Muscle layer of duodenum (tissue), 2 donors: ENCODE results near the gene THRB.

ENCODE experiments used
- H3K27ac ChIP-seq: one replicate; pipeline ENCODE4 v1.7.0; 2013; ENCODE audit warnings: mild to moderate bottlenecking, low read length
- H3K27me3 ChIP-seq: one replicate; pipeline ENCODE4 v1.7.0; 2013; ENCODE audit warnings: low read depth, mild to moderate bottlenecking, control low read depth, low read length
- H3K36me3 ChIP-seq, 2 donors: one replicate each; pipeline ENCODE4 v1.7.0; 2013; ENCODE audit warnings: low read length in 2 of 2, control low read depth in 1 of 2, mild to moderate bottlenecking in 1 of 2; ENCODE audit not compliant: insufficient read depth in 2 of 2, control insufficient read depth in 1 of 2
- H3K4me1 ChIP-seq, 2 donors: one replicate each; pipeline ENCODE4 v1.7.0; 2013; ENCODE audit warnings: low read length in 2 of 2, mild to moderate bottlenecking in 2 of 2, control low read depth in 1 of 2, moderate library complexity in 1 of 2; ENCODE audit not compliant: insufficient read depth in 2 of 2, control insufficient read depth in 1 of 2
- H3K4me3 ChIP-seq, 2 donors: one replicate each; pipeline ENCODE4 v1.7.0; 2013; ENCODE audit warnings: low read length in 2 of 2, low read depth in 1 of 2, mild to moderate bottlenecking in 1 of 2
- H3K9me3 ChIP-seq, 2 donors: one replicate each; pipeline ENCODE4 v1.7.0; 2013; ENCODE audit warnings: low read length in 2 of 2, control low read depth in 1 of 2, mild to moderate bottlenecking in 1 of 2; ENCODE audit not compliant: control insufficient read depth in 1 of 2
- donor health status: healthy.

The THRB gene

DNA sequence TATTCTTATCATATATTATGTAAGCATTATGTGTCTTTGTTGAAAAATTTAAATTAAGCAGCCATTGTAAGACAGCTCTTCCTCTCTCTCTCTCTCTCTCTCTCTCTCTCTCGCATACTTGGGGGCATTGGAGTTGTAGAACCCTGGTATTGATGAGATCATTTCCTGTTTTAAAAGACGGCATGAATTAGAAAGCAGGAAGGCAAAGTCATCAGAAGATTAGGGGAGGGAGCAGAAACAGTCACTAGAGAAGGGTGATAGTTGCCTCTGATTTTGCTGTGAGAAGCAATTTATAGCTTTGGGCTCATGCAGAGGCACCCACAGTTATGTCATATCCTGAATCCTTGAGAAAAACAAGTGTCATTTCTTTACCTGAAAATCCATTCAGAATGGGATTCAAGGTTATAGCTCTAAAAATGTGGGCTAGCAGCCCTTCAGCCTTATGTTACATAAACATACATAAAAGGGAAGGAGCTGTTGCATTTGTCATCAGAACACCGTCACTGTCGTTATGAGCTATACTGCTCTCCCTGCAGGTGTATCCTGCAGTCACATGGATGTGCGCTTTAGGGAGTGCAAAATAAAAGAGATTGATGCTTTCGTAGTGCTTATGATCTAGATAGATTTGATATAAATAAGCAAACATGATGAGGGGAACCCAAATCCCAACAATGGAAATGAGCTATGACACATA, 335.7 kb downstream of the THRB start:
- H3K36me3 ChIP-seq: no peaks in the 10 kb centered on the region
- H3K4me3 ChIP-seq: no peak overlapping the region
- H3K4me1 ChIP-seq: no peaks in the 10 kb centered on the region
- H3K9me3 ChIP-seq: no peaks in the 10 kb centered on the region
- no peaks in the 10 kb centered on the region for H3K27me3 ChIP-seq
- no peak overlapping the region for H3K27ac ChIP-seq

DNA sequence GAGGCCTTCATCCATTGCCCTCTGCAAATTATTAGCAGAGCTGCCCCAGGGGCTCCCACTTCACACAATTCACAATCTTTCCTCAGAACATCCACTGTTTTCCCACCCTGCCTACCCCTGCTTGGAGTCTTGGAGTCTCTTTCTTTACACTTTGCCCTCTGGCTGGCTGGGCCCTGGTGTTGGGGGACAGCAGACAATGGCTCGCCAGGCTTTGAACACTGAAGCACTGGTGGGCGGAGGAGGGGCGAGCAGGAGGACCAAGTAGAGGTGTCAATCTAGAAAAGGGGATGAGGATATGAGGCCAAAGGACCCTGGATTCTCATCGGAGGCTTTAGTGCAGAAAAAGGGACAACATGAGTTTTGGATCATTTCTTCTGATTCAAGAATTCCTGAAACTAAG, 337.5 kb downstream of the THRB start:
- Histone ChIP-seq H3K27me3 (no peaks in the 10 kb centered on the region), H3K4me3 (no peak overlapping the region), H3K36me3 (no peaks in the 10 kb centered on the region), H3K27ac (no peak overlapping the region), H3K9me3 (no peaks in the 10 kb centered on the region), H3K4me1 (no peaks in the 10 kb centered on the region)

DNA sequence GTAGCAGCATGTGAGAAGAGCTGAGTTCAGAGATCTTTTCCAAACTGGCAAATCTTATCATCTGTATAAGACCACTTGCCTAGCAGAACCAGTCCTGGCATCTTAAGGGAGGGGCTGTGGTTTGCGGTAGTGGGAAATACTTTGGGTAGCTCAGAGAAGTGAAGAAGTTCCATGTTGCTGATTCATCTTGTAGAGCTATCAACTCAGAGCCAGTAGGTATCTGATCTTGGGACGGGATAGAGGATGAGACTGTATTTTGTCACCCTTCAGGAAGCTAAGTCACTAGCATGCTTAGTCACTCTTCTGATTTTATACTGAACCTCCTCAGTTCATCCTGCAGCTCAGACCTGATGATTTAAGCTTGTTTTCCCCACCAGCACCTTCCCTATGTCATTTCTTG, 338.2 kb downstream of the THRB start:
- Histone ChIP-seq H3K27ac (no peak overlapping the region), H3K27me3 (no peaks in the 10 kb centered on the region), H3K36me3 (no peaks in the 10 kb centered on the region), H3K4me1 (no peaks in the 10 kb centered on the region), H3K9me3 (no peaks in the 10 kb centered on the region), H3K4me3 (no peak overlapping the region)

DNA sequence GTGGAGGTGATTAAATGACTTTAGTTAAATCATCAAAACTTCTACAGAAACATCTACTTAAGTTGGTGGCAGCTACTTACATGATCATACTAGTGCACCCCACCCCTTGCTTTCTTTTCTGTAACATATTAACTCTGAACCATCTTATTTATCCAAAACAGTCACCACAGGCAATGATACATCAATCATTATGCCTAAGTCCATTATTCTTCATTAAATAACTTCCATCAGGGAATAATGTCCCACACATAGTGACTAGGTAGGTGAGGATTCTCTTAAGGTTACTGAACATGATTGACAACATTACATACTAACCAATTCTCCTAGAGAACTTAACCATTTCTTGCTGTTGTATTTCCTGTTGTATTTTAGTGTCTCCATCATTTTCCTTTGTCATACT, 339.4 kb downstream of the THRB start:
- no peaks in the 10 kb centered on the region for H3K27me3 ChIP-seq
- H3K27ac ChIP-seq: no peak overlapping the region
- H3K36me3 ChIP-seq: no peaks in the 10 kb centered on the region
- no peak overlapping the region for H3K4me3 ChIP-seq
- no peaks in the 10 kb centered on the region for H3K9me3 ChIP-seq
- no peaks in the 10 kb centered on the region for H3K4me1 ChIP-seq

DNA sequence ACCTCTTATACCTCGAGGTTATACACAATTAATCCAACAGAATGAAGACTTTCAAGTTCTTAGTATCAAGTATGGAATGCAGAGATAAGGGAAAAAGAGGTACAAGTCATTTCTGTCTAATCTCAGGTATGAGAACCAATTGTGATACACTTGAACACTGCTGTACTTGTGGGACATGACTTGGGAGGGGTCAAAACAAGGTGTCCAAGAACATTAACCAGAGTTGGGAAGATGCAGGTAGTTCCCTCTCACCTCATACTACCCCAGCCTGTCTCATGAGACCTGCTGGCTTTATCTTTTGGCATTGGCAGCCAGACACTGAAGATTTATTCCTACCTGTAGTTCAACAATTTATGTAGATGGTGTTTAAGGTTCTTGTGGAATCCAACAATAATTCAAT, 339.9 kb downstream of the THRB start:
- Histone ChIP-seq H3K4me1 (no peaks in the 10 kb centered on the region), H3K27me3 (no peaks in the 10 kb centered on the region), H3K27ac (no peak overlapping the region), H3K36me3 (no peaks in the 10 kb centered on the region), H3K9me3 (no peaks in the 10 kb centered on the region), H3K4me3 (no peak overlapping the region)

DNA sequence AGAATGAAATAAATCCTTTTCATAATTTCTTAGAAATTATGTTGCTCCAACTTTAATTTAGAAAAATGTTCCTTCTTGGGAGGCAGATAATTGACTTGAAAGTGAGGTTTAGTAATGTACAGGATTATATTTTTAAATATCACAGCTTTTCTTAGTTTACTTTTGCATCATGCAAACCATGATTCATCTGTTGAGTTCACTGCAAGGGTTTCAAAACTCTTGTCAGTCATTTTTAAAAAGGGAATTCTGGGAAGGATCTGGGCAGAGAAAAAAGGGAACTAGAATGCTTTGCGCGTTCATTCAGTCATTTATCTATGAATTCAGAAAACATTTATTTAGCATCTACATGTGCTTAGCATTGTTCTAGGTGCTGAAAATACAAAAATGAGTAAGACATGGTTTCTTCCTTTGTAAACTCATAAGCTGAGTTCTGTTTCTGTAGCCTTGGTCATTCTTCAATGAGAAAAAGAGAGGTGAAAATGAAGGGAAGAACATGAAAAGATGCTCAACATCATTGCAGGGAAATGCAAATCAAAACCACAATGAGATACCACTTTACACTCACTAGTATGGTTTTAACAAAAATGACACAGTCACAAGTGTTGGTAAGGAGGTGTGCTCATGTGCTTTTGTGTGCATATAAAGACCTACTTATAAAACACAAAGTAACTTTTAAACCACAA, 340.5 kb downstream of the THRB start:
- Histone ChIP-seq H3K27me3 (no peaks in the 10 kb centered on the region), H3K4me3 (no peak overlapping the region), H3K27ac (no peak overlapping the region), H3K9me3 (no peaks in the 10 kb centered on the region), H3K4me1 (no peaks in the 10 kb centered on the region), H3K36me3 (no peaks in the 10 kb centered on the region)

DNA sequence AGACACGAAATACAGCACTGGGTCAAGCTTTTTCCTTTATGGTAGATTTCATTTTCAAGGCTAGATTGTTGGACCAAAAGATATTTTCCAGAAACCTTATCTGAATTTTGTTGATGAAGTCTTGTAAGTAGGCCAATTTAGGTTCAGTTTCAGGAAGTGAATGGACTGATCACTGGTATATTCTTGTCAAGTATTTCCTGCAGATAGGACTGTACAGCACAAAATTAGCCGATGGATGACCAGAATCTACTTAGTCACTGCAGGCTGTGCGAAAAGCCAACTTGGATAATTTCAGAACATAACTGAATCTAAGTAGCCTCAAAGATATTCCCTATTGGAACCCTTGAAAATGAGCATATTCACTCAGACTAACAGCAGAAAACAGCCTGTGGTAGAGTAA, 343.1 kb downstream of the THRB start:
- Histone ChIP-seq H3K27me3 (no peaks in the 10 kb centered on the region), H3K9me3 (no peaks in the 10 kb centered on the region), H3K4me3 (no peak overlapping the region), H3K27ac (no peak overlapping the region), H3K36me3 (no peaks in the 10 kb centered on the region), H3K4me1 (no peaks in the 10 kb centered on the region)

DNA sequence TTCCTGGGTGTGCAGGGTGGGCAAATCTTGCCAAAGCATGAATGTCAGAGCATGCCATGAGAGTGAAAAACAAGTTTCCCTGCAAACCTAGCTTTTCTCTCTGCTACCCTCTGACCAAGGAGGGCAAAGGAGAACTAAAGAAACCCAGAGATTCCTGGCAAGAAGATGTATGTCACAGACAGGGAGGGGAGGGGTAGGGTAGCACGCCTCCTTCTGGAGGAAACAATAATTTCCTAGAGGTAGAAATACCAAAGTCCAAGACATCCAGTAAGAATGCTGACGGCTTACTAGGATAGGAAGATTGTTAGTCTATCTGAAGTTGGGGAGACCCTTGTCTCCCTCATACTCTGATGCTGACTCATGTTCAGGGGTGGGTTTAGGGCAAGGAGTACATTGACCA, 345.6 kb downstream of the THRB start:
- Histone ChIP-seq H3K4me3 (no peak overlapping the region), H3K9me3 (no peaks in the 10 kb centered on the region), H3K36me3 (no peaks in the 10 kb centered on the region), H3K27me3 (no peaks in the 10 kb centered on the region), H3K27ac (no peak overlapping the region), H3K4me1 (peaks cover 5 to 6% of the 10 kb centered on the region in 2 donors)

DNA sequence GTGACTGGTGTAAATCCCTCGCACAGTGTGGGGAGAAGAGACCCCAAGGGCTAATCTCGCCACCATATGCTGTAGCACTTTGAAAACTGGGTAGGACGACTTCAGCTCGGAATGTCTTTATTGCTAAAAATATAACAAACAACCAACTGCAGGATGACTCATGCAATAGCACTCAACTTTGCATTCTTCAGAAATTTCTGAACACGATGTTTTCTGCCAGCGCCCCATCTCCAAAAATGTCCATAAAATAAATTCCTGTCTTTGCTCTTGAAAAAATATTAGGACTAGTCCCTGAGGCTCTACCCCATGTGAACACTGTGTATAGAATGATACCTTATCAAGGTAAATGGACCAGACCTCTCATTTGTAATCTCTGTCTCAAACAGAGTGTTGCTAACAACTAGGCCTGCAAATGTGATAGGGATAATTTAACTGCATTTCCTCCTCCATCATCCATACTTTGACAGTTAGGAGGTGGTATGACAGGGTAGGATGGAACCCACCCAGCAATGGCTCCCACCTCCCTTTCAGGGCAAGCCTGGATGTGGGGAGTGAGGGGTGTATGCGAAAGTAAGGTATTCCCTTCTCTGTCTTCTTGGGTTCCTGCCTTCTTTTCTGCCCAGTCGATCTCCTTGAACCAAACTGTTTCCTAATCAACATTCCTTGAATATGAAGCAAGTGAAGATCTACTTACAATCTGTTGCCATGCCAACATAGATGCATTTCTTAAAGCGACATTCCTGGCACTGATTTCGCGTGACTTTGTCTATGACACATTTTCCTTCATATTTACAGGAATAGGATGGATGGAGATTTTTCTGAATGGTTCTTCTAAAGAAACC, 348.4 kb downstream of the THRB start:
- Histone ChIP-seq H3K36me3 (peaks cover 6 to 8% of the 10 kb centered on the region in 2 donors), H3K27me3 (no peaks in the 10 kb centered on the region), H3K4me3 (no peak overlapping the region), H3K9me3 (no peaks in the 10 kb centered on the region), H3K4me1 (peaks cover 5 to 6% of the 10 kb centered on the region in 2 donors), H3K27ac (peak overlapping the region; percentile 43)

DNA sequence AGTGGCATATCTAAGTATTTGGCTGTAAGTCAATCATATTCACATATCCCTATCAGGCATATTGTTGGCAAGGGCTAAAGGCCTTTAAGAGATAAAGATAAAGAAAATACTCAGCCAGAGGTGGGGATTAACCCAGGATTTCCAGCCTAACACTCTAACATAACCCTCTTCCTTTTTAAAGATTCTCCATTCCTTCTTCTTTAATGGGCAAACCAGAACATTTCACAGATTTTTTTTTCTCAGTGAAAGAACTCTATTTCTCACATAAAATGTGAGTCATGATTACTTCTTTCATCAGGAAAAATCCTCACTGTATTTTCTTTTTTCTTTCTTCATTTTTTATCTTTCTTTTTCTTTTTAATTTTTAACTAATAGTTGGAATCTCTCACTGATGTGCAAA, 349.2 kb downstream of the THRB start:
- H3K4me3 ChIP-seq: no peak overlapping the region
- peaks cover 6 to 8% of the 10 kb centered on the region in 2 donors for H3K36me3 ChIP-seq
- H3K4me1 ChIP-seq: peaks cover 5 to 6% of the 10 kb centered on the region in 2 donors
- no peaks in the 10 kb centered on the region for H3K9me3 ChIP-seq
- H3K27me3 ChIP-seq: no peaks in the 10 kb centered on the region
- H3K27ac ChIP-seq: peak overlapping the region; percentile 13

DNA sequence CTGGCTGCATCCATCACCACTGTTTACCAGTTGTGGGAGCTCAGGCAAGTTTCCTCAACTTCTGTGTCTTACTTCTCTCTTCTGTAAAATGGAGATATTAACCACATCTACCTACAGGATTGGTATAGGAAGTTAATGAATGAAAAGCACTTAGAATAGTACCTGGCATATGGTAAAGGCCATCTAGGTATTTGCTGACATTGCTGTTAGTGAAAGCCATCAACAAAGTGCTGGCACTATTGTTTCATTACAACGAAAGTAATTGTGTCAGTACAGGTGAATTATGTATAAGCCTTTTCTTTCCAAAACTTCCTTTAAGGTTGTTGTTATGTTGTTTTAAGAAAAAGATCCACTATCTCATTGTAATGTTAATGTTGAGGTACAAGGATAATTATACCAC, 352.5 kb downstream of the THRB start:
- Histone ChIP-seq H3K4me1 (peaks cover 6 to 26% of the 10 kb centered on the region in 2 donors), H3K4me3 (no peak overlapping the region), H3K9me3 (no peaks in the 10 kb centered on the region), H3K27me3 (no peaks in the 10 kb centered on the region), H3K27ac (no peak overlapping the region), H3K36me3 (peaks cover 6 to 8% of the 10 kb centered on the region in 2 donors)
